NCI-H128 (cell line): ENCODE data around the gene PPDPF.
"Not testable (repeated sequence)": the region's sequence is repeated elsewhere in the genome, so short reads cannot be mapped to it uniquely, and the experiment has no call there.

Source experiments
- DNase-seq: peaks from one replicate; lab custom pipeline; 2025; ENCODE audit not compliant: unreplicated experiment; lab: John Stamatoyannopoulos, UW

The PPDPF gene, protein sequence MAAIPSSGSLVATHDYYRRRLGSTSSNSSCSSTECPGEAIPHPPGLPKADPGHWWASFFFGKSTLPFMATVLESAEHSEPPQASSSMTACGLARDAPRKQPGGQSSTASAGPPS

GRCh38 chr20:63520504-63520933 lies at the start of gene PPDPF:
TSS of gene PPDPF (plus strand) at chr20:63520765. CDS start at chr20:63521309, 544 bp downstream.
- peak; percentile 27 for DNase-seq

DNA sequence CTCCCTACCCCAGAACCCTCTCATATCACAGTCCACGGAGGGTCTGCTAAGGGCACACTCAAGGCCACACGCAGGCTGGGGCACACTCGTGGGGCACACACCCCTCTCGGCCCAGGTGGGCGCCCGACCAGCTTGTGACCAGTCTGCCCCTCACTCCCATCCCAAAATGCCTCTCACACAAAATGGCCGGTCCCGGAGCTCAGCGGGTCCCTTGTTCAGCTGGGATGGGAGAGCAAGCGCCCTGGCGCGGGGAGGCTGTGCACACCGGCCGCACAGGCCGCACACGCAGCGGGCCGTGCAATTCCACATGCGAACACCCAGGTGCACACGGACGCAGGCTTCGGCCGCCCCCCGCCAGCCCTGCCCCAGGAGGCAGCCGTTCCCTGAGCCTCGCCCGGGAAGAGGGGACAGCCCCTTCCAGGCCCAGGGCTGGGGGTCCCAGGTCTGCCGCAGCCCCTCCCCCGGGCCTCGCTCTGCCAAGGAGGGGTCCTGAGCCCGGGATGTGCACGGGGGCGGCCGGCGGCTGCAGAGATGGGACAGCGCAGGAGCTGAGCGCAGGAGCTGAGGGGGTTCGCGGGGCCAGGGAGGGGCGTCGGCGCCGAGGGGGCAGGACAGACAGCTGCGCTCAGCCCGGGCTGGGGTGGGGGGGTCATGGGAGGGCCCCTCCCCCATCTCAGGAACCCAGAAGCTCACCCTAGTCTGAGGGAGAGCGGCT lies 49.4 kb upstream of the PPDPF start:
- DNase-seq, result no peak

DNA sequence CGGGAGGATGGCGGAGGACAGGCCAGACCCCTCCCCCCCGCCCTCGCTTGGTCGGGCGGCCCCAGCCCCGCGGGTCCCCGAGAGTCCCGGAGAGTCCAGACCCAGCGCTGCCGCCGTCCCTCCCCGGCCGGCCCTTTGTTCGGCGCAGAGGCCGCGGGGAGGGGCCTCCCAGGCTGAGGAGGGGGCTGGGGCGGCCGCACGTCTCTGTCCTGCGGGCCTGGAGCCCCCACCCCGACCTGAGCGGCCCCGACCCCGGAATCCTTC lies 48.9 kb upstream of the PPDPF start:
- DNase-seq, result no peak

DNA sequence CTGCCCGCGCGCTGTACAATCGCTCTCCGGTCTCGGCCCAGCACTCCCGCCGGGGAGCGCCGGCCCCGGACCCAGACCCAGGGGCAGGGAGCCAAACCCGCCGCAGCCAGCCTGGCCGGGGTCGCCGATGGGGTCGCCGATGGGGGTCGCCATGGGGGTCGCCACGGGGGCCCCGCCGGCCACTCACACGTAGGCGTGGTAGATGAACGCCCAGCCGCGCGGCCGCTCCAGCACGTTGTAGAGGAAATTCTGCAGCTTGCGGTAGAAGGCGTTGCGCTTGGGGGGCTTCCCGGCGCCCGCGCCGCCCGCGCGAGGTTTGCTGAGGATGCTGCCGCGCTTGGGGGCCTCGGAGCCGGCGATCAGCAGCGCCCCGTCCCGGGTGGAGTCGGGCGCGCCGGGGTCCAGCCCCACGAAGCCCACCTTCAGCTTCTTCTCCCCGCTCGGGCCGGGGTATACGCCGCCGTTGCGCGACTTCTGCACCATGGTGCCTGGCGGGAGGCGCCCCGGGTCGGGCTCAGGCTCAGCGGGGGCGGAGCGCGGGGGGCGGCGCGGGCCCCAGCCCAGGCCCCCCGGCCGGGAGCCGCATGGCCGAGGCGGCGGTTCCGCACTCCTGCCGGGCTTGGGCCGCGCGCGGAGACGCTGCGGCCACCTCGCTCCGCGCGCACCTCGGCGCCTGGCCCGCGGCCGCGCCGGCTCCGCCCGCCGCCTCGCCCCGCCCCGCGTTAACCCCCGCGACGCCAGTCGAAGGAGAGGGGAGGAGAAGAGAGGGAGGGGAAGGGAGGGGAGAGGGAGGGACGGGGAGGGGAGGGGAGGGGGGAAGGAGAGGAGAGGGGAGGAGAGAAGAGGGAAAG lies 48.4 kb upstream of the PPDPF start, which contains the start of gene KCNQ2:
TSS of gene KCNQ2 (minus strand) at position 675 of the 851 bp plus-strand sequence. CDS start at position 483, 192 bp downstream.
- DNase-seq, result no peak

DNA sequence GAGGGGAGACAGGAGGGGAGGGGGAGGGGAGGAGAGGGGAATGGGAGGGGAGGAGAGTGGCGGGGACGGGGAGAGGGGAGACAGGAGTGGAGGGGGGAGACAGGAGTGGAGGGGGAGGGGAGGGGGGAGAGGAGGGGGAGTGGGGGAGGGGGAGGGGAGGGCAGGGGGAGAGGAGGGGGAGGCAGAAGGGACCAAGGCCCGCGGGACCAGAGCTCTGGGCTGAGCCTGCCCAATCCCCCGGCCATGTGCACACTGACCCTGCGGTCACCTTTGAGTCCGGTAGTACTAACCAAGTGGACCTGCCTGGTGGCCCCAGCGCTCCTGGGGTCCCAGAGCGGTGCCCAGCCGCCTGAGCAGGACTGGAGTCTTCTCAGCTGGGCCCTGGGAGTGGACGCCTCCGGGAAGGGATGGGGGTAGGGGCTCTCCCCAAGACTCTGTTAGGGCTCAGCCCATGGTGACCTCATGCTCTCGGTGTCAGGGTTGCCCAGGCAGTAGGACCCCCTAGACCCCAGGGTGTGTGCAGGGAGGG lies 47.6 kb upstream of the PPDPF start:
- no peak for DNase-seq

GRCh38 chr20:63473555-63474449 lies 46.8 kb upstream of the PPDPF start:
- no peak for DNase-seq

DNA sequence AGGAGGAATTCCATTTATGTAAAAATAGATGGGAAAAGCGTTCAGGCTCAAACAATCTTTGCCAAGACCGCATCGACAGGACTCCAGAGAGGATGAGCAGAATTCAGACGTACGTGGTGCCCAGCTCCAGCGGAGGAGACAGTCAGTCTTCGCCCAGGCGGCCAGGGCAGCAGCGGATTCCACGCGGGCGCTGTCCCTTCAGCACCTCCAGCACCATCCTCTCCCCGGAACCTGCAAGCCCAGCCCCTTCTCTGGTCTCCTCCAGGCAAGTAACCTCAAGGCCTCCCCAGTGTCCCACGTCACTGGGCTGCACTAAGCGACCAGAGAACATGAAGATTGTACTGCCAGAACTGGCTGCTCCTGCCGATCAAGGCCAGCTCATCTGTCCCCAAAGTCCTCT lies 45.4 kb upstream of the PPDPF start:
- DNase-seq, result no peak

DNA sequence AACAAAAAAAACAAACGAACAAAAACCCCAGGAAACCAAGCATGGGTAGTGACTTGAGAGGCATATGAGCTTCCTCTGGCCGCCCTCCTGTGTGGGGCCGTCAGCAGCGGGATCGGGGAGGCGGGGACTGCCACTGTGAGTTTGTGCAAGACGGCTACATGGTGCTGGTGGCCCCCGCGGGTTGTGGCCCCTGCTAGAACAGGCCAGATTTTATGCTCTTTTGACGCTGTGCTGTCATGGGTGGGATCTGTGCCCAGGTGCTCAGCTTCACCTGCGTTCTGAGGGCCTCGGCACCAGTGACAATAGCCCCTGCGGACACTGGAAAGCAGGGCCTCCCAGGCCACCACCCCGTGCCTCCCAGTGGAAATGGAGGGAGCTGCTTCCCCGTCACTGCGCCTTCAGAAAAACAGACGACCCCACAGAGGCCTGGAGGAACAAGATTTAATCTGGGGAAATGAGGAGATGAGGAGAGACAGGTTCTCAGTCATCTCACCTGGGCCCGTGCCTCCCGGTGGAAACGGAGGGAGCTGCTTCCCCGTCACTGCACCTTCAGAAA lies 43.4 kb upstream of the PPDPF start:
- DNase-seq, result no peak

- DNase-seq, result no peak
Measured at GRCh38 chr20:63477944-63478343, 42.6 kb upstream of the PPDPF start.

- DNase-seq, result no peak
Measured at GRCh38 chr20:63478346-63479302, 41.9 kb upstream of the PPDPF start.

DNA sequence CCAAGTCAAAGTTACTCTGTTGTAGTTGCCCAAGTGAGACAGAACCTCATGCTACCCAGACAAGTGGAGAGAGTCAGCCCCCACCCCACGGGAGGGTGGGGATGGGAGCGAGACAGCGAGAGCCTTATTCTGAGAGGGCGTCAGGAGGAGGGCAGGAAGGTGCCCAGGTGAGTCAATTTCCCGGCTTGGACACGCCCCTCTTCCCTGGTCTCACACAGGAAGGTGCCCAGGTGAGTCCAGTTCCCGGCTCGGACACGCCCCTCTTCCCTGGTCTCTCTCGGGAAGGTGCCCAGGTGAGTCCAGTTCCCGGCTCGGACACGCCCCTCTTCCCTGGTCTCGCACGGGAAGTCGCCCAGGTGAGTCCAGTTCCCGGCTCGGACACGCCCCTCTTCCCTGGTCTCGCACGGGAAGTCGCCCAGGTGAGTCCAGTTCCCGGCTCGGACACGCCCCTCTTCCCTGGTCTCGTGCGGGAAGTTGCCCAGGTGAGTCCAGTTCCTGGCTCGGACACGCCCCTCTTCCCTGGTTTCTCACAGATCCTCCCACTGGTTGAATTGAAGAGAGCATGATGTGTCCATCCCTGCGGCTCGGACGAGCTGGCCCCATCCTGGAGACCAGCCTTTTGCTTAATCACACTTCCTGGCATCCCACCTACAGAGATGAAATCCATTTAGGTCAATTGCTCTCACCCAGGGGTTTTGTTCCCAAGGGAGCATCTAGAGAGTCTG lies 40.7 kb upstream of the PPDPF start:
- not testable (repeated sequence) for DNase-seq

DNA sequence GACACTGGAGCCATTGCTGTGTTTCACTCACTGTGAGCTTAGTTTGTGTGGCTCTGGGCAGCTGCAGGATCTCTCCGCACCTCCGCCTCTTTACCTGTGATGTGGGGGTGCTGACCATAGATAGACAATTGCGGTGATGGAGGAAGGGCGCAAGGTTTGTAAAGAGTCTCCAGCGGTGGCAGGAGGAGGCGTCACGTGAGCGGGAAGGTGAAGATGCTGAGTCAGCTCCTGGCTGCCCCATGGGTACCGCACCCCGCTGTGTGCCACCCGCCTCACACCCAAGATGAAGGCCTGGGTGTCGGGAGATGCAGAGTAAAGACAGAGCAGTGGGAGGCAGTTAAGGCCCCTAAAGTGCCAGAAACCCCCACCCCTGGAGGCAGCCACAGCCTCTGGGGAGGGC lies 39.1 kb upstream of the PPDPF start:
- no peak for DNase-seq

DNA sequence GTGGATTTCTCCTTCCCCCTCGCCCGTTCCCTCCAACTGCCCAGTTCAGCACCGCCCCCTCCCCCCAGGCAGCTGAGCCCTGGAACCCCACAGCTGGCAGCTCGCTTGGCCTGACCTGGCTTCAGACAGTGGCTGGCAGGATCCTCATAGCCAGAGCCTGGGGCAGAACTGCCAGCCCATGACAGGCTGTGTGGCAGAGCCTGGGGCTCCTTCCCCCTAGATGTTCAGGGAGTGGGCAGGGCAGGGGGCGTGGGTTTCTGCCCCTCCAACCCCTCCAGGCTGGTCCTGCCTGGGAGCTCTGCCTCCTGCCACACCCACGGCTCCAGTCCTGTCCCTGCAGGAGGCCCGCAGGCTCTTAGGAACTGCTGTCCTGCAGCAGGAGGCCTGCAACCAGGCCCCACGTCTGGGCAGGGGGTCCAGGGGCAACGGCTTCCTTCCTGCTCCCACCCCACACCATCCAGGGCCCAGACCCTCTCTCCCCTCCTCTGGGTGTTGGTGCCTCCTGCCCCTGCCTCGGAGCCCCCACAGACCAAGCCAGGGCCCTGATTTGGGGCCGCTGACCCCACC lies 38.5 kb upstream of the PPDPF start:
- DNase-seq, result no peak

DNA sequence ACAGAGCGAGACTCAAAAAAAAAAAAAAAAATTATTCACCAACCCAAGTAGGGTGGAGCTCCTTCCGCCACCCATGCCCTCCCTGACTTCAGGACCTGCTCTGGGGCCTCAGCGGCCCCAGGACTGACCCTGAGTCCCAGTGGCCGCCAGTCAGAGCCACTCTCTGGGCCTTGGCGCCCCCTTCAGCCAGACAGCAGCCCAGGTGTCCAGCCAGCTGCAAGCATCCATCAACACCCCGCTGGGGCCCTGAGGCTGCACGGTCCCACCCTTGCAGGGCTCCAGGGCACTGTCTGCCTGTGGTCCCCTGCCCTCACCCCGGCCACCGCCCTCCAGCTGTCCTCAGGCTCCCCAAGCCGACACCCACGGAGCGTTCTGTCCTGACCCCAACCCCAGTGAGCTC lies 36.7 kb upstream of the PPDPF start:
- no peak for DNase-seq

DNA sequence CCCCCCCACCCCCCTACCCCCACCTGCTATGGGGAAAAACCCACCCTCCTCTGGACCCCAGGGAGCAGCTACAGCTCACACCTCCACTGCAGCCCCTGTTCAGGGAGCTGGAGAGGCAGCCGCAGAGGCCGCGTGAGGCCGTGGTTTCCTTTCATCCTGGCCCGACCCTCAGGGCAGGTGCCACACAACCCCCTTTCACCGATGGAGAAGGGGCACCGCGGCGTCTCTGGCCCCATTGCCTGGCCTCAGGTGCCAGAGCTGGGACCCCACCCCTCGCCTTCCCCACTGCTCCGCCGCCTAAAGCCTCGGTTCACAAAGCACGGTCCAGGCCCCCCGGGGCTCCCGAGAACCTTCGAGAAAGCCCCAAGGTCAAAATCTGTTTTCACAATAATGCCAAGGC lies 36.3 kb upstream of the PPDPF start:
- no peak for DNase-seq

- DNase-seq, result no peak
Measured at GRCh38 chr20:63484651-63485403, 35.7 kb upstream of the PPDPF start.

GRCh38 chr20:63486300-63486855 lies 34.2 kb upstream of the PPDPF start:
- DNase-seq, result no peak
